GM11168 (cell line): ENCODE measurements around the gene MYO16.

Experiments
- in situ Hi-C: fragments of 300-500 bp; cut with MboI; formaldehyde crosslinking; loops from one replicate; pipeline ENCODE4 v1.12.0; 2022; ENCODE audit warnings: low sequenced_read_pairs; ENCODE audit not compliant: unreplicated experiment

MYO16 gene

GRCh38 chr13:108786456-108787200, 157.2 kb downstream of the MYO16 start:
- in situ Hi-C loops = no loop called here

DNA sequence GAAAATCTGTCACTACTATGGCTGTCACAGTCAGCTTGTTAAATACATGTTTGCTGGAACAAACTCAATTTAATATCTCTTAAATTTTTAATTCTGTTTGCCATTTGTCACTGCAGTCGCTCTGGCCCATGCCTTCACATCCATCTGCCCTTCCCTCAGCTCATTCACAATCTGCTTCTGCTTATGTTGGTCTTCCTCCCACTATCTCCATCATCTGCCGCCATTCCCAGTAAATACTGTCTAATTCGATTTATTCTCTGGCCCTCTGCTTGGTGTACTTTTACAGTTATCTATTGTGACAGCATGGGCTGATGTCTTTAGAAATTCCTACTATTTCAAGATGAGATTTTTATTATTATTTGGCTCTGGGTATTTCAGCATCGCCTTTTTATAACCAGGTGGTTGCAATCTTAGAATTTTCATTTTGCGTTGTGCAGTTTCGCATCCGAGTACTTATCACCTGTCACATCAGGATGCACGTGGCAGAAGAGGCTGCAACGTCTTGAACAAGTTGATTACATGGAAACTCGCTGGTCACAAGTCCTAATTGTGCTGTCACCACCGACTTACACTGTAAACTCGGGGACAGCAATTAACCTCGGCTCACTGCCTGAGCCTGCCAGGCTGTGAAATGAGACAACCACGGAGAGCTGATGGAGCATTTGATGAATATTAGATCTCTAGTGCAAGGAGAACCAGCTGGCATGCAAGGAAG, 158.4 kb downstream of the MYO16 start:
- in situ Hi-C loops = no loop called here

DNA sequence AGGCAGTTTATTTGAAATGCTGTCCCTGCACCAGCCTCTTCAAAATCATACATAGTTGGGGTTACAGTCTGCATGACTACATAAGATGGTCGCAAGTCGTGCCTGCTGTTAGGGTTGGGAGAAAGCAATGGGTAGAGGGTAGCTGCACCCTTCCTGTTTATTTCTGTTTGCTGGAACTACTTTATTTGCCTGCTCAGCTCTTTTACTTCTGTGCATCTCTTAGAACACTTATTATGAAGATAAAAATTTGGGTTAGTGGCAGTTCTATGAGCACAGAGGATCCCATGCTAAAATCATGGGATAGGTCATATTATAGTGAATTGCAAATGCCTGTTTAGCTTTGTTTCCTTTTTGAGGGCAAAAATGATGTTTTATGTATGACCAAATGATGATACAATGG, 160.1 kb downstream of the MYO16 start:
- in situ Hi-C loops = no loop called here

GRCh38 chr13:108795841-108796240, 166.4 kb downstream of the MYO16 start:
- in situ Hi-C loops = no loop called here

GRCh38 chr13:108797354-108797753, 167.9 kb downstream of the MYO16 start:
- in situ Hi-C loops = no loop called here

- in situ Hi-C loops = no loop called here
Measured at GRCh38 chr13:108807841-108808240, 178.4 kb downstream of the MYO16 start.

DNA sequence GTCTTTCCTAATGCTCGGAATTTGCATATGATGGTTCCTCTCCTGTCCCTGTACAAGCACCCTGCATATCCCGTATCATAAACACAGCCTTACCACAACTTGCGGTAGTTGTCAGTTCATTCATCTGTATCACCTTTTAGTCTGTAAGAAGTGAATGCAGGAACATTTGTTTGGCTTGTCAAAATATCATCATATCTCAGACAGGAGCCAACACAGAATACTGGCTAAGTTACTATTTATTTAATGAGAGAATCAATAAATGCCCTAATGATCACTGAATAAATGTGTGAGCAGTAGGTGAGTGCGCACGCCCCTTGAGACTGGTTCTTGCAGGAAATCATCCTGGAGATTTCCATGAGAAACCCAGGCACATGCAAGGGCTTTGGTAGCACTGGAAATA, 182.8 kb downstream of the MYO16 start:
- in situ Hi-C loops = no loop called here

GRCh38 chr13:108812661-108813060, 183.2 kb downstream of the MYO16 start:
- in situ Hi-C loops = no loop called here

DNA sequence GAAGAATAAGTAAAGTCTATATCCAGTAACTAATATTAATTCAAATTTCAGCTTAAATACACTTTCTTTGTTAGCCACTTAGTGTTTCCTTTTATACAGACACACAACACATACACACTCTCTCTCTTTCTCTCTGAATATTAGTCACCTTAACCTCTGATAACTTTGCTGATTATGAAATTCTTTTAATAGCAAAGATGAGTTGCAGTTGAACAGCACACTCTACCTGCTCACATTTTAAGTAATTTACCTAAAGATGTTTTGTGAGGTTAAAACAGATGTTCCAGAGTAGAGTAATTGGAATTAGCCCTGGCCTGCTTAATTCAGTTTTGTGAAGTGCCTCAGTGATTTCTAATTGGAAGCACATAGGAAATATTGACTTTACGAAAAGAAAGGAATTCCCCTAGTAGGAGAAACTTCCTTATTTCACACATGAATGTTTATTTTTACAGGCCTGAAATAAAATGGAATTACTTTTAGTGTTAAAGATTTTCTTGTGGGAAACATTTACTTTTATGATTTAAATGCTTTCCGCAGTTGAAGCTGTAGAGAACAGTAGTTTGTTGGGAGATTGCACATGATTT, 184.3 kb downstream of the MYO16 start:
- in situ Hi-C loops = no loop called here

- in situ Hi-C loops = no loop called here
Measured at GRCh38 chr13:108816375-108816774, 187.0 kb downstream of the MYO16 start.

DNA sequence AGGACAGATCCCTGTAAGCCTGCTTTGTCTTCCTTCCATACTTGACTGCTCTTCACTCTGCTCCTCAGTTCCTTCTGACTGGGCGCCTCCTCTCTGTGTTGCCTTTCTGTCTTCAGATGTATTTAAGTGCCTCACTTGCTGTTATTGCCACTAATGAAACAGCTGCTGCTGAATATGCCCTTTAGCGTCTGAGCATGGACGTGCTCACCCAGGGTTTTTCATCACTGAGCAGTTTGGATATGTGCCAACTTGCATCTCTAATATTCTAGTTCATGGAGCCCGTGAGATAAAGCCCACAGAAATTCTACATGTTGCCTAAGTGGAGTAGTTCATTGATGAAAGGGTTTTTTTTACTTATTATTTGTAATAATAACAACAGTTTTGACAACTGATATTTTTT, 198.2 kb downstream of the MYO16 start:
- in situ Hi-C loops = no loop called here

- in situ Hi-C loops = no loop called here
Measured at GRCh38 chr13:108828086-108828815, 198.8 kb downstream of the MYO16 start.

DNA sequence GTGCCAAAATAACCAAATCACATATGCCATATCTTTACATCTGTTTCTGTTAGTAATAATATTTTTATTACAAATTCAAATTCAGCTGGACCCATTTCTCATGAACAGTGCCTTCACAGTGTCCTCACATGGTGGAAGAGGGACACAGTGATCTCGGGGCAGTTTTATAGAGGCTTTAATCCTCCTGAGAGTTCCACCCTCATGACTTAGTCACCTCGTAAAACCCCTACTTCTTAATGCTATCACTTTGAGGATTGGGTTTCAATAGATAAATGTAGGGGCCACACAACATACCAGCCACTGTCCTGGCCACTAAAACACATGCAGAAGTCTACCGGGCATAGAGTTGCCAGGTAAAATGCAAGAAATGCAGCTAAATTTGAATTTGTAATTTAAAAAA, 201.5 kb downstream of the MYO16 start:
- in situ Hi-C loops = no loop called here

GRCh38 chr13:108833531-108833930, 204.1 kb downstream of the MYO16 start:
- in situ Hi-C loops = no loop called here

DNA sequence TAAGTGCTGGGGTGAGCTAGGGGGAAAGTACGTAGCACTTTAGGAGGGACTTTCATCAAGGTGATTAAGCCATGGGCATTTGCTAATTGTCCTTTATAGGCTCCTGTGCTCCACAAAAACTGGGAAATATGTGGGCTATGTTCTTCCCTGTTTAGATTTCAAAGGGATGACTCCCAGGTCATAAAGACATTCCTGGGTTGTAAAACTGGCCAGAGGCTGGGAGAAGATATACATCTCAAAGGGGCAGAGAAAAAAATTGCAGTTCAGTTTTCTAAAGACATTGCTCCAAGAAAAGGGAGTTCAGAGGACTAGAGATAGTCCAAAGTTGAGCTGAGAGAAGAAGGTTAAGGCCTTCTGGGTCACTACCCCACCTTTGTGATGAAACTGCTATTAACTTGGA, 204.8 kb downstream of the MYO16 start:
- in situ Hi-C loops = no loop called here

DNA sequence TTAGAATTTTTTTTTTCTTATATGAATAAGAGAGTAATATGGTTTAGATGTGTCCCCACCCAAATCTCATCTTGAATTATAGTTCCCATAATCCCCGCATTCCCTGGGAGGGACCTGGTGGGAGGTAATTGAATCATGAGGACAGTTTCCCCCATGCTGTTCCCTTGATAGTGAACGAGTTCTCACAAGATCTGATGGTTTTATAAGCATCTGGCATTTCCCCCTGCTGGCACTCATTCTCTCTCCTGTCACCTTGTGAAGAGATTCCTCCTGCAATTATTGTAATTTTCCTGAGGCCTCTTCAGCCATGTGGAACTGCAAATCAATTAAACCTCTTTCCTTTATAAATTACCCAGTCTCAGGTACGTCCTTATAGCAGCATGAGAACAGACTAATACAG, 205.7 kb downstream of the MYO16 start:
- in situ Hi-C loops = no loop called here

GRCh38 chr13:108850691-108851090, 221.3 kb downstream of the MYO16 start:
- in situ Hi-C loops = no loop called here

- in situ Hi-C loops = no loop called here
Measured at GRCh38 chr13:108851660-108852059, 222.2 kb downstream of the MYO16 start.

DNA sequence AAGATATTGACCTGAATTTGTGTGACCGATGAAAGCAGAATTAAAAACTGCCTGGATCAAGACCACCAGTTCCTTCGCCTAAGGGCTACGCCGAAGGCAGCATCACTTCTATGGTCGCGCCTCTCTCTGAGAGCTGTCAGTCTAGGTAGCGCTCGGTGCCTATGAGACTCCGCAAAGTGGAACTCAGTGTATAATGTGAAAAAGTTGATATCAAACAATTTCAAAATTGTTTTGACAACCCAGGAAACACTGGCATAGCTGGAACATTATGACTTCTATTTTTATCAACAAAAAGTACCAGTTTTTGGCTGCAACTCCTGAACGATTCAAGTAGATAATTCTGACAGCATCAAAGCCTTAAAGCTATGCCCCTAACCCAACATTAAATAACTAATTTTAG, 223.6 kb downstream of the MYO16 start:
- in situ Hi-C loops = no loop called here

DNA sequence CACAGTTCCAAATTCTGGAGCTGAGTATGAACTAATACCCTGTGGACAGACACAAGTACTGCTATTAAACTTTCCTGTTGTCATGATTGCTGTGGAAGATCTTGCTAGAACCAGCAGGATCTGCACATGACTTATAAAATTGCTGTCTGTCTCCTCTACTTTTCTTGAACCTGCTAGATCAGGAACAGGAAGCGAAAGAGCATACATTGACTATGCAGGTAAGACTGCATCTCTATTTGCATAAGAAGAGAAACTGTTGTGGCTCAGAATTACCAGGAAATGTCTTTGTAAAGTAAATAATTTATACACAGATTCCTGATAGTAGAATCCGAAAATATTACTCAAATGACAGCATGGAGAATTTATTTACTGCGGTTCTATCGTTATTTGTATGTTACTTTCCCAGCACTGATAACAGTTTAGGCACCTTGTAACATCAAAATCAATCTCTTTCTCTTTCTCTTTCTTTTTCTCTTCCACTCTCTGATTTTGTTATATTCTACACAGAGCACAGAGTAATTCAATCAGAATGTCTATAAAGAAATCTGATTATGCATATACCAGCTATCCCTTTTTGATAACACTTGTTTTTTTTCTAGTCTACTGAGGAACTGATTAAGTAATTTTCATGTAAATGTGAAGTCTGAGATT, 226.5 kb downstream of the MYO16 start:
- in situ Hi-C loops = no loop called here
